K562 treated with DMSO at 1 percent for 48 hours (cell line): ENCODE data around the gene RAB3GAP2. TPM values are rescaled to one million over a fixed set of nuclear protein-coding genes. Genes with fewer than 3 reads are reported as not detected.

Source experiments
- total RNA-seq: library from RNA; unstranded; fragments of 300-600 nt; gene quantifications from 2 replicates; pipeline ENCODE4 v1.2.3, GENCODE V29; 2022; ENCODE audit warnings: low replicate concordance; ENCODE audit errors: extremely low read depth

The RAB3GAP2 gene
- not detected in 2 replicates for total RNA-seq

GRCh38 chr1:220272047-220272840 lies at the start of gene RAB3GAP2:
TSS of gene RAB3GAP2 (minus strand) at chr1:220272453. CDS start at chr1:220272337, 116 bp downstream.

Other genes with a start within 250 kb of the RAB3GAP2 start
- 70.8 TPM in 1 of 2 replicates, not detected in the other for gene EPRS1, start 225.9 kb downstream of the RAB3GAP2 start, total RNA-seq
- gene BPNT1, start 182.7 kb downstream of the RAB3GAP2 start, total RNA-seq: not detected in 2 replicates
- not detected in 2 replicates for gene IARS2, start 178.3 kb downstream of the RAB3GAP2 start, total RNA-seq